Stimulated activated naive CD4-positive, alpha-beta T cell (primary cell): ENCODE data around the gene PYDC1.
"Not testable (repeated sequence)": the region's sequence is repeated elsewhere in the genome, so short reads cannot be mapped to it uniquely, and the experiment has no call there.

Experiments used
- DNase-seq, 6 experiments: peaks; one replicate each; lab custom pipeline; 2025; lab: John Stamatoyannopoulos, UW

PYDC1 gene

GRCh38 chr16:31216422-31217135, at the start of gene PYDC1:
TSS of gene PYDC1 (minus strand) at chr16:31217135. CDS start at chr16:31217028, 107 bp downstream.
- peak in 2 of 6 experiments; percentile 15 to 29 for DNase-seq

GRCh38 chr16:31265329-31266245, 48.7 kb upstream of the PYDC1 start:
- no peak for DNase-seq

GRCh38 chr16:31262084-31262483, 45.1 kb upstream of the PYDC1 start:
- no peak for DNase-seq

GRCh38 chr16:31260136-31260931, 43.4 kb upstream of the PYDC1 start:
- DNase-seq, result no peak

GRCh38 chr16:31258366-31258765, 41.4 kb upstream of the PYDC1 start:
- DNase-seq, result no peak

- DNase-seq, result no peak
Measured at GRCh38 chr16:31256466-31256865, 39.5 kb upstream of the PYDC1 start.

- DNase-seq, result no peak
Measured at GRCh38 chr16:31253642-31254045, 36.7 kb upstream of the PYDC1 start.

GRCh38 chr16:31251435-31251834, 34.5 kb upstream of the PYDC1 start:
- no peak for DNase-seq

GRCh38 chr16:31250782-31251384, 33.9 kb upstream of the PYDC1 start:
- no peak for DNase-seq

GRCh38 chr16:31248344-31248743, 31.4 kb upstream of the PYDC1 start:
- no peak for DNase-seq

GRCh38 chr16:31246296-31246695, 29.4 kb upstream of the PYDC1 start:
- DNase-seq, result no peak

GRCh38 chr16:31245598-31245997, 28.7 kb upstream of the PYDC1 start:
- not testable (repeated sequence) for DNase-seq

GRCh38 chr16:31243734-31244670, 27.1 kb upstream of the PYDC1 start:
- DNase-seq, result no peak

- no peak for DNase-seq
Measured at GRCh38 chr16:31242206-31242605, 25.3 kb upstream of the PYDC1 start.

GRCh38 chr16:31238041-31238440, 21.1 kb upstream of the PYDC1 start:
- no peak for DNase-seq

GRCh38 chr16:31229501-31229900, 12.6 kb upstream of the PYDC1 start:
- no peak for DNase-seq

- DNase-seq, result no peak
Measured at GRCh38 chr16:31228206-31228605, 11.3 kb upstream of the PYDC1 start.

- no peak for DNase-seq
Measured at GRCh38 chr16:31225193-31225592, 8.3 kb upstream of the PYDC1 start.

- no peak for DNase-seq
Measured at GRCh38 chr16:31224092-31224955, 7.4 kb upstream of the PYDC1 start.

GRCh38 chr16:31223044-31223443, 6.1 kb upstream of the PYDC1 start:
- no peak for DNase-seq
